ENCODE measurements around the gene ROM1. TPM values are rescaled to one million over a fixed set of nuclear protein-coding genes. Genes with fewer than 3 reads are reported as not detected.

The ROM1 gene
- total RNA-seq, 4 donors from 2014 or later, result 1.9 to 3.9 (median 1.9) TPM; not detected in 1

- Histone ChIP-seq H3K36me3 (peaks cover 0 to 10% (median 0%) of the 10 kb centered on the region in 3 donors), H3K27ac (no peak overlapping the region), H3K4me1 (peaks cover 0 to 17% (median 5%) of the 10 kb centered on the region in 4 donors), H3K27me3 (no peaks in the 10 kb centered on the region), H3K9me3 (no peaks in the 10 kb centered on the region), H3K4me3 (no peak overlapping the region)
- TF ChIP-seq, protein P1, sequence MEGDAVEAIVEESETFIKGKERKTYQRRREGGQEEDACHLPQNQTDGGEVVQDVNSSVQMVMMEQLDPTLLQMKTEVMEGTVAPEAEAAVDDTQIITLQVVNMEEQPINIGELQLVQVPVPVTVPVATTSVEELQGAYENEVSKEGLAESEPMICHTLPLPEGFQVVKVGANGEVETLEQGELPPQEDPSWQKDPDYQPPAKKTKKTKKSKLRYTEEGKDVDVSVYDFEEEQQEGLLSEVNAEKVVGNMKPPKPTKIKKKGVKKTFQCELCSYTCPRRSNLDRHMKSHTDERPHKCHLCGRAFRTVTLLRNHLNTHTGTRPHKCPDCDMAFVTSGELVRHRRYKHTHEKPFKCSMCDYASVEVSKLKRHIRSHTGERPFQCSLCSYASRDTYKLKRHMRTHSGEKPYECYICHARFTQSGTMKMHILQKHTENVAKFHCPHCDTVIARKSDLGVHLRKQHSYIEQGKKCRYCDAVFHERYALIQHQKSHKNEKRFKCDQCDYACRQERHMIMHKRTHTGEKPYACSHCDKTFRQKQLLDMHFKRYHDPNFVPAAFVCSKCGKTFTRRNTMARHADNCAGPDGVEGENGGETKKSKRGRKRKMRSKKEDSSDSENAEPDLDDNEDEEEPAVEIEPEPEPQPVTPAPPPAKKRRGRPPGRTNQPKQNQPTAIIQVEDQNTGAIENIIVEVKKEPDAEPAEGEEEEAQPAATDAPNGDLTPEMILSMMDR (IDR thresholded peaks at IDR 0.05), result no peak
- TF ChIP-seq POLR2A (IDR thresholded peaks at IDR 0.05), result no peak
- no peak for DNase-seq
These were observed 7.6 kb upstream of the ROM1 start for GRCh38 chr11:62605467-62605866.

DNA sequence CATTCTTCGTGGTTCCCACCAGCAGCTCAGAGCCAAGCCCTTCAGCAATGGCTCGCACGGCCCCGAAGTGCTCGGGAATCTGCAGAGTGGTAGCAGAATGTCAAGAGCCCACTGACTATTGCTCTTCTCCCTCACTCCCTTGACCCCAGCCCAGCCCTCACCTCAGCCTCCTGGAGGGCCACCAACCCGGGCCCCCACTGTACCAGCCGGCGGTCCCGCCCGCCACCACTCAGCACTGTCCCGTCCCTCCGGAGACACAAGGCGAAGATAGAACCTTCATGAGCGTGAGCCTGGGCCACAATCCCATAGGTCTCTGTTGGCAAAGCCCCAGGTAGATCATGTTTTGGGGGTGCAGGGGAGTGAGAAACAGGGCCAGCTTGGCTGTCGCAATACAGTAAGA is 7.2 kb upstream of the ROM1 start:
- H3K27me3 ChIP-seq, result no peaks in the 10 kb centered on the region
- peaks cover 0 to 20% (median 8%) of the 10 kb centered on the region in 4 donors for H3K4me1 ChIP-seq
- H3K9me3 ChIP-seq, result no peaks in the 10 kb centered on the region
- peaks cover 0 to 10% (median 0%) of the 10 kb centered on the region in 3 donors for H3K36me3 ChIP-seq
- DNase-seq, result no peak
- no peak overlapping the region for H3K27ac ChIP-seq
- H3K4me3 ChIP-seq, result no peak overlapping the region
- TF ChIP-seq, protein P1 (IDR thresholded peaks at IDR 0.05), result no peak
- no peak for TF ChIP-seq POLR2A (IDR thresholded peaks at IDR 0.05)

- peaks cover 0 to 10% (median 0%) of the 10 kb centered on the region in 3 donors for H3K36me3 ChIP-seq
- H3K27me3 ChIP-seq, result no peaks in the 10 kb centered on the region
- no peak overlapping the region for H3K27ac ChIP-seq
- no peaks in the 10 kb centered on the region for H3K9me3 ChIP-seq
- DNase-seq, result no peak
- H3K4me1 ChIP-seq, result peaks cover 3 to 24% (median 11%) of the 10 kb centered on the region in 4 donors
- no peak overlapping the region for H3K4me3 ChIP-seq
- TF ChIP-seq POLR2A (IDR thresholded peaks at IDR 0.05), result no peak
- TF ChIP-seq, protein P1 (IDR thresholded peaks at IDR 0.05), result no peak
These were observed 5.3 kb upstream of the ROM1 start for GRCh38 chr11:62607714-62608113.

DNA sequence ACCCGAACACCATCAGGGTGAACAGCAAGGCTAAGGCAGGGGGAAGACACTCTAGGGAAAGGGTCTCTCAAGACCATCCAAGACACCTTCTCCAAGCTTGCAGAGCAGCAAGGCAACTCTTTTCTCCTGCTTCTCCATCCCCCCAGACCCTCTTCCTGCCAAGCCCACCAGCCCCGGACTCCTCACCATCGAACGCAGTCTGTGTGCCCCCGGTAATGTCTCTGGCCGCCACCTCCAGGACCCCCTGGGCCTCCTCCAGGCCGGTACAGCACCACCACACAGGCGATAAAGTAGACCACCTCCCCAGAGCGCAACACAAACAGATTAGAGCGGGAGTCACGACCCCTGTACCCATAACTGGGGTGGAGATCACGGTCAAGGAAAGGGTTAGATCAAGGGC is 4.3 kb upstream of the ROM1 start:
- Histone ChIP-seq H3K4me3 (no peak overlapping the region), H3K27ac (no peak overlapping the region), H3K9me3 (no peaks in the 10 kb centered on the region), H3K36me3 (peaks cover 0 to 10% (median 0%) of the 10 kb centered on the region in 3 donors), H3K4me1 (peaks cover 3 to 24% (median 13%) of the 10 kb centered on the region in 4 donors), H3K27me3 (no peaks in the 10 kb centered on the region)
- DNase-seq, result no peak
- no peak for TF ChIP-seq POLR2A (IDR thresholded peaks at IDR 0.05)
- TF ChIP-seq, protein P1 (IDR thresholded peaks at IDR 0.05), result no peak

GRCh38 chr11:62610403-62610802 is 2.7 kb upstream of the ROM1 start:
- Histone ChIP-seq H3K36me3 (peaks cover 0 to 12% (median 0%) of the 10 kb centered on the region in 3 donors), H3K27ac (no peak overlapping the region), H3K4me3 (no peak overlapping the region), H3K27me3 (no peaks in the 10 kb centered on the region), H3K9me3 (no peaks in the 10 kb centered on the region), H3K4me1 (peaks cover 3 to 27% (median 13%) of the 10 kb centered on the region in 4 donors)
- DNase-seq, result no peak
- TF ChIP-seq, protein P1 (IDR thresholded peaks at IDR 0.05), result no peak
- no peak for TF ChIP-seq POLR2A (IDR thresholded peaks at IDR 0.05)
